Stimulated activated CD8-positive, alpha-beta memory T cell treated with anti-CD3 and anti-CD28 coated beads, Interleukin-4, amount 100 ng/mL, for 4 hours (primary cell): ENCODE data around the gene CLIP4.
A peak's percentile ranks its signal among the peaks of the same experiment; 100 is the strongest.
"Not testable (repeated sequence)": the region's sequence is repeated elsewhere in the genome, so short reads cannot be mapped to it uniquely, and the experiment has no call there.

ENCODE experiments used
- DNase-seq, 2 donors: peaks; one replicate each; pipeline ENCODE4 v3.0.0-alpha.2; 2020; ENCODE audit warnings: low read depth in 2 of 2, low spot score in 1 of 2

Gene CLIP4

GRCh38 chr2:29097569-29097968 lies 17.6 kb upstream of the CLIP4 start:
- no peak for DNase-seq

- no peak for DNase-seq
Measured at GRCh38 chr2:29100564-29100963, 14.7 kb upstream of the CLIP4 start.

- DNase-seq, result no peak
Measured at GRCh38 chr2:29104688-29105087, 10.5 kb upstream of the CLIP4 start.

- no peak for DNase-seq
Measured at GRCh38 chr2:29105375-29105774, 9.8 kb upstream of the CLIP4 start.

- no peak for DNase-seq
Measured at GRCh38 chr2:29106256-29106655, 9.0 kb upstream of the CLIP4 start.

GRCh38 chr2:29106980-29107388 lies 8.2 kb upstream of the CLIP4 start:
- DNase-seq, result no peak

- not testable (repeated sequence) for DNase-seq
Measured at GRCh38 chr2:29107547-29107946, 7.7 kb upstream of the CLIP4 start.

- no peak for DNase-seq
Measured at GRCh38 chr2:29108225-29108624, 7.0 kb upstream of the CLIP4 start.

- DNase-seq, result no peak
Measured at GRCh38 chr2:29109246-29109645, 6.0 kb upstream of the CLIP4 start.

GRCh38 chr2:29110916-29111535 lies 4.2 kb upstream of the CLIP4 start:
- no peak for DNase-seq

GRCh38 chr2:29112379-29112778 lies 2.8 kb upstream of the CLIP4 start:
- DNase-seq, result no peak

GRCh38 chr2:29113027-29113686 lies 2.1 kb upstream of the CLIP4 start:
- DNase-seq, result no peak

- no peak for DNase-seq
Measured at GRCh38 chr2:29113891-29114321, 1.3 kb upstream of the CLIP4 start.

- DNase-seq, result no peak
Measured at GRCh38 chr2:29114586-29114945, 649 bp upstream of the CLIP4 start.

- DNase-seq, result peak; percentile 37 to 44
Measured at GRCh38 chr2:29115797-29116781, 874 bp downstream of the CLIP4 start.

GRCh38 chr2:29117636-29118303 lies 2.6 kb downstream of the CLIP4 start:
- no peak for DNase-seq

- DNase-seq, result no peak
Measured at GRCh38 chr2:29119211-29119610, 4.0 kb downstream of the CLIP4 start.

- no peak for DNase-seq
Measured at GRCh38 chr2:29120846-29121245, 5.6 kb downstream of the CLIP4 start.

- no peak for DNase-seq
Measured at GRCh38 chr2:29123617-29124349, 8.6 kb downstream of the CLIP4 start.

GRCh38 chr2:29124504-29124903 lies 9.3 kb downstream of the CLIP4 start:
- DNase-seq, result no peak
